Measurements from ENCODE around the gene RIMBP2.

Gene RIMBP2

GRCh38 chr12:130525384-130526172 is 190.5 kb downstream of the RIMBP2 start:
- no peak for DNase-seq

- DNase-seq: no peak
These were observed 191.3 kb downstream of the RIMBP2 start for GRCh38 chr12:130524759-130525158.

GRCh38 chr12:130523863-130524614 is 192.1 kb downstream of the RIMBP2 start:
- no peak for DNase-seq

- no peak for DNase-seq
These were observed 192.9 kb downstream of the RIMBP2 start for GRCh38 chr12:130523208-130523607.

- no peak for DNase-seq
These were observed 193.8 kb downstream of the RIMBP2 start for GRCh38 chr12:130522244-130522834.

- DNase-seq: no peak
These were observed 194.5 kb downstream of the RIMBP2 start for GRCh38 chr12:130521375-130522124.

- no peak for DNase-seq
These were observed 195.3 kb downstream of the RIMBP2 start for GRCh38 chr12:130520784-130521183.

GRCh38 chr12:130517588-130517987 is 198.5 kb downstream of the RIMBP2 start:
- no peak for DNase-seq

GRCh38 chr12:130514149-130514551 is 201.9 kb downstream of the RIMBP2 start:
- no peak for DNase-seq

GRCh38 chr12:130513556-130513955 is 202.5 kb downstream of the RIMBP2 start:
- DNase-seq: no peak

GRCh38 chr12:130511285-130511684 is 204.8 kb downstream of the RIMBP2 start:
- DNase-seq: no peak

- DNase-seq: no peak
These were observed 206.6 kb downstream of the RIMBP2 start for GRCh38 chr12:130509454-130509853.

- no peak for DNase-seq
These were observed 207.3 kb downstream of the RIMBP2 start for GRCh38 chr12:130508847-130509246.

GRCh38 chr12:130508318-130508717 is 207.8 kb downstream of the RIMBP2 start:
- DNase-seq: no peak

GRCh38 chr12:130506844-130507243 is 209.3 kb downstream of the RIMBP2 start:
- no peak for DNase-seq

GRCh38 chr12:130504840-130505175 is 211.3 kb downstream of the RIMBP2 start:
- DNase-seq: no peak

GRCh38 chr12:130504110-130504839 is 211.8 kb downstream of the RIMBP2 start:
- no peak for DNase-seq

- no peak for DNase-seq
These were observed 214.3 kb downstream of the RIMBP2 start for GRCh38 chr12:130501821-130502220.

- no peak for DNase-seq
These were observed 215.2 kb downstream of the RIMBP2 start for GRCh38 chr12:130500835-130501330.

- no peak for DNase-seq
These were observed 216.6 kb downstream of the RIMBP2 start for GRCh38 chr12:130499474-130499873.

GRCh38 chr12:130498589-130499385 is 217.3 kb downstream of the RIMBP2 start:
- DNase-seq: no peak

Measured in femur (tissue), 1 donor.